Adrenal gland (tissue), 12 donors: Measurements from ENCODE around the gene SYT15. TPM values are rescaled to one million over a fixed set of nuclear protein-coding genes. Genes with fewer than 3 reads are reported as not detected.
A peak's percentile ranks its signal among the peaks of the same experiment; 100 is the strongest.
"Not testable (repeated sequence)": the region's sequence is repeated elsewhere in the genome, so short reads cannot be mapped to it uniquely, and the experiment has no call there.

ENCODE experiments used
- DNase-seq, 7 donors: peaks; one replicate each; pipeline ENCODE4 v3.0.0-alpha.2; 2019 to 2020
- H3K27ac ChIP-seq, 5 donors: fragments of 200-600 bp; sonication (generic) in 4 of 5; 1 replicate in 3 of 5; 2 replicates in 2 of 5; pipeline versions ENCODE4 v1.5.1 to v1.8.0; 2016 to 2020; ENCODE audit warnings: mild to moderate bottlenecking in 1 of 5
- H3K27me3 ChIP-seq: fragments of 200-600 bp; 2 replicates; pipeline ENCODE4 v1.8.0; 2021
- H3K36me3 ChIP-seq, 2 donors: fragments of 200-600 bp; replicated peaks in 1 of 2; 1 replicate in 1 of 2; 2 replicates in 1 of 2; pipeline versions ENCODE4 v1.5.1 to v1.8.0; 2018 to 2022
- H3K4me1 ChIP-seq, 2 donors: fragments of 200-600 bp; replicated peaks in 1 of 2; 1 replicate in 1 of 2; 2 replicates in 1 of 2; pipeline versions ENCODE4 v1.5.1 to v1.8.0; 2018 to 2021
- H3K4me3 ChIP-seq, 4 donors: fragments of 200-600 bp; sonication (generic) in 3 of 4; one replicate each; pipeline ENCODE4 v1.5.1; 2016 to 2018
- H3K9me3 ChIP-seq, 3 donors: fragments of 200-600 bp; sonication (generic) in 1 of 3; replicated peaks in 1 of 3; 1 replicate in 2 of 3; 2 replicates in 1 of 3; pipeline versions ENCODE4 v1.5.1 to v1.8.0; 2016 to 2021
- WGBS, 4 donors: extraction: QIAGEN DNeasy Blood & Tissue Kit in 2 of 4; methylation state at CpG; one replicate each; pipeline versions ENCODE4 v1.1.5 to v1.1.7; 2013 to 2017; 5-methylcytosine and 5-hydroxymethylcytosine counted together
- intact Hi-C, 2 donors: fragments of 100-400 bp; cut with DNase I; formaldehyde crosslinking; loops; one replicate each; pipeline versions ENCODE4 v1.14.1 to v1.15.0; 2022 to 2023
- polyA plus RNA-seq, 3 donors: library from polyadenylated mRNA; stranded (reverse); fragments of 200-250 nt in 2 of 3; fragments of 350-450 nt in 1 of 3; fragmentation: Illumina TruSeq in 1 of 3; extraction: RNeasy Lipid Tissue Mini Kit (QIAGEN cat#74804) in 1 of 3; gene quantifications; one replicate each; pipeline ENCODE4 v1.2.3, GENCODE V29; 2013 to 2014
- total RNA-seq, 9 donors: library from RNA; depleted of rRNA in 4 of 9; stranded (reverse); fragments of >200 nt in 4 of 9; fragments of 120-200 nt in 1 of 9; fragmentation: NEBNext Ultra II Directional in 1 of 9; extraction: Animal tissue kit (Norgen Biotek cat#: 25700) in 1 of 9; gene quantifications; one replicate each; pipeline versions ENCODE4 v1.1.0 to v1.2.4, GENCODE V29; 2013 to 2023
- donor health status: healthy with polysubstance abuse.
- donor health status: Bipolar disorder and iron deficiency.
- donor health status: DM: yes; HTN: yes; CAD: no.
- donor health status: DM: no; HTN: no; CAD: no.
- donor health status: DM: no; HTN: no; CAD: no.
- donor health status: DM: yes; HTN: yes; CAD: no.

Gene SYT15
- total and polyA plus RNA-seq, 12 donors, result 0.72 to 32.5 (median 2.1) TPM

- WGBS, 4 donors, result no CpG with 5 or more reads among the region's 3 CpGs
- H3K9me3 ChIP-seq, H3K27me3 ChIP-seq, H3K4me3 ChIP-seq, DNase-seq, H3K36me3 ChIP-seq, H3K4me1 ChIP-seq, intact Hi-C loops, H3K27ac ChIP-seq: not testable (repeated sequence)
Measured at GRCh38 chr10:46631683-46632082, 52.8 kb downstream of the SYT15 start.

GRCh38 chr10:46634698-46635097, 55.8 kb downstream of the SYT15 start:
- intact Hi-C loops, DNase-seq, H3K27ac ChIP-seq, H3K9me3 ChIP-seq, H3K4me1 ChIP-seq, H3K36me3 ChIP-seq, H3K4me3 ChIP-seq, H3K27me3 ChIP-seq: not testable (repeated sequence)
- WGBS, 4 donors, result 27 to 48% (median 36%) methylated on average over 5 of the region's 5 CpGs

- H3K9me3 ChIP-seq, H3K4me1 ChIP-seq, DNase-seq, H3K36me3 ChIP-seq, intact Hi-C loops, H3K27me3 ChIP-seq: not testable (repeated sequence)
- H3K27ac ChIP-seq, result peak overlapping the region in 1 of 5 donors; percentile 47
- WGBS, 4 donors, result 0 to 4% (median 0%) methylated on average over 7 of the region's 63 CpGs
- H3K4me3 ChIP-seq, result peak overlapping the region in 1 of 4 donors; percentile 53
Measured at GRCh38 chr10:46635364-46635959, 56.5 kb downstream of the SYT15 start.

- H3K27me3 ChIP-seq, H3K36me3 ChIP-seq, H3K4me3 ChIP-seq, H3K27ac ChIP-seq, H3K9me3 ChIP-seq, H3K4me1 ChIP-seq, intact Hi-C loops, DNase-seq: not testable (repeated sequence)
Measured at GRCh38 chr10:46640005-46640404, 61.1 kb downstream of the SYT15 start.

Other genes starting within 250 kb of the SYT15 start
- gene ANXA8L1, start 203.4 kb upstream of the SYT15 start, total RNA-seq, result 1 to 10 TPM in 1 of 9 donors, under 1 TPM in 2, not detected in 6; 0.25 to 1.2 (median 0.54) TPM
- under 1 TPM in 2 of 3 donors, not detected in 1; 0.24 to 0.44 TPM for gene ANXA8L1, start 203.4 kb upstream of the SYT15 start, polyA plus RNA-seq
- gene NPY4R, start 113.2 kb upstream of the SYT15 start, total RNA-seq, result under 1 TPM in 3 of 9 donors, not detected in 6; 0.11 to 0.30 (median 0.26) TPM
- under 1 TPM in 1 of 3 donors, not detected in 2; 0.16 TPM for gene NPY4R, start 113.2 kb upstream of the SYT15 start, polyA plus RNA-seq
- gene GPRIN2, start 22.5 kb upstream of the SYT15 start, total RNA-seq, result under 1 TPM in 3 of 9 donors, not detected in 6; 0.22 to 0.44 (median 0.28) TPM
- gene GPRIN2, start 22.5 kb upstream of the SYT15 start, polyA plus RNA-seq, result under 1 TPM in 2 of 3 donors, not detected in 1; 0.17 to 0.56 TPM